Endothelial cell of umbilical vein (primary cell): ENCODE data around the gene CALN1. TPM values are rescaled to one million over a fixed set of nuclear protein-coding genes. Genes with fewer than 3 reads are reported as not detected.
"Not testable (repeated sequence)": the region's sequence is repeated elsewhere in the genome, so short reads cannot be mapped to it uniquely, and the experiment has no call there.

Experiments used
- BruUV-seq: library from RNA; stranded (reverse); fragments of 400-500 nt; replicated peaks from 2 replicates; lab custom pipeline; 2021; lab: Mats Ljungman, UMichigan
- CTCF ChIA-PET: fragments of 300-600, 350-600 bp; sonication (Branson Sonifier 250); formaldehyde crosslinking; loops from one replicate; lab custom pipeline; 2021; ENCODE audit warnings: antibody characterized with exemption, inconsistent platforms; lab: Charles Lee
- POLR2A ChIA-PET: fragments of 300-600, 350-600 bp; sonication (Branson Sonifier 250); formaldehyde crosslinking; loops from one replicate; lab custom pipeline; 2021; ENCODE audit warnings: antibody characterized with exemption, inconsistent platforms; lab: Charles Lee
- DNase-seq: peaks from one replicate; pipeline ENCODE4 v3.0.0-alpha.2; 2011; ENCODE audit warnings: low read depth, low spot score
- FAIRE-seq: peaks from 2 replicates; lab custom pipeline; 2011; peaks lifted over from hg19 to GRCh38; lab: Jason Lieb, UNC
- H2AFZ ChIP-seq: 2 replicates; pipeline ENCODE4 v1.6.0; 2012; ENCODE audit warnings: low read depth, low read length, control low read depth, inconsistent platforms
- H3K27ac ChIP-seq: 2 replicates; pipeline ENCODE4 v1.5.1; 2011; ENCODE audit warnings: low read depth, mild to moderate bottlenecking, control low read depth, low read length, moderate library complexity; ENCODE audit not compliant: insufficient read depth
- H3K27me3 ChIP-seq, 2 experiments: 2 replicates each; pipeline versions ENCODE4 v1.6.0 to v1.6.1; 2011; ENCODE audit warnings: low read length in 2 of 2, mixed read lengths in 1 of 2; ENCODE audit not compliant: control insufficient read depth in 2 of 2, insufficient read depth in 2 of 2
- H3K36me3 ChIP-seq, 2 experiments: 2 replicates in 1 of 2; 3 replicates in 1 of 2; pipeline ENCODE4 v1.5.1; 2011; ENCODE audit warnings: low read length in 2 of 2, mild to moderate bottlenecking in 1 of 2, moderate library complexity in 1 of 2; ENCODE audit not compliant: control insufficient read depth in 2 of 2, insufficient read depth in 2 of 2; ENCODE audit errors: extremely low read depth in 1 of 2
- H3K4me1 ChIP-seq: 3 replicates; pipeline ENCODE4 v1.5.1; 2011; ENCODE audit warnings: mild to moderate bottlenecking, low read length; ENCODE audit not compliant: control insufficient read depth, insufficient read depth; ENCODE audit errors: extremely low read depth
- H3K4me2 ChIP-seq: 2 replicates; pipeline ENCODE4 v1.6.1; 2011; ENCODE audit warnings: low read length, control low read depth, mixed read lengths; ENCODE audit not compliant: insufficient read depth
- H3K4me3 ChIP-seq, 3 experiments: fragments of 200-600 bp in 1 of 3; sonication (generic), shearing (Covaris generic) in 1 of 3; replicated peaks in 1 of 3; 2 replicates each; pipeline ENCODE4 v1.5.1; 2011 to 2016; ENCODE audit warnings: control low read depth in 3 of 3, low read length in 3 of 3, mild to moderate bottlenecking in 2 of 3, inconsistent platforms in 1 of 3, low read depth in 1 of 3, moderate library complexity in 1 of 3; ENCODE audit not compliant: insufficient read depth in 1 of 3
- H3K79me2 ChIP-seq: 2 replicates; pipeline ENCODE4 v1.6.0; 2012; ENCODE audit warnings: low read length, inconsistent platforms; ENCODE audit not compliant: control insufficient read depth, insufficient read depth
- H3K9ac ChIP-seq: replicated peaks from 2 replicates; pipeline ENCODE3; 2011; ENCODE audit warnings: low read length, control low read depth; ENCODE audit not compliant: insufficient read depth; ENCODE audit errors: extremely low read depth
- H3K9me1 ChIP-seq: replicated peaks from 3 replicates; pipeline ENCODE4 v1.6.0; 2011; ENCODE audit warnings: mild to moderate bottlenecking, low read length; ENCODE audit not compliant: control insufficient read depth, insufficient read depth; ENCODE audit errors: extremely low read depth
- H3K9me3 ChIP-seq: replicated peaks from 2 replicates; pipeline ENCODE4 v1.5.1; 2012; ENCODE audit warnings: low read length, inconsistent platforms; ENCODE audit not compliant: control insufficient read depth, insufficient read depth
- H4K20me1 ChIP-seq: replicated peaks from 2 replicates; pipeline ENCODE3; 2011; ENCODE audit warnings: mild to moderate bottlenecking, low read length; ENCODE audit not compliant: control insufficient read depth, insufficient read depth; ENCODE audit errors: extremely low read depth
- MYC ChIP-seq: IDR thresholded peaks from one replicate; pipeline ENCODE4 v1.6.1; 2011; ENCODE audit warnings: mild to moderate bottlenecking, low read depth, low read length
- POLR2A ChIP-seq: IDR thresholded peaks from 2 replicates; pipeline ENCODE4 v1.6.1; 2012; ENCODE audit warnings: low read depth, mild to moderate bottlenecking, control low read depth, low read length
- POLR2AphosphoS5 ChIP-seq: IDR thresholded peaks from 2 replicates; pipeline ENCODE4 v1.6.1; 2012; ENCODE audit warnings: low read depth, mild to moderate bottlenecking, control low read depth, low read length, moderate library complexity; ENCODE audit not compliant: insufficient read depth
- dilution Hi-C: fragments of 300-500 bp; cut with MboI; formaldehyde crosslinking; loops from one replicate; pipeline ENCODE4 v1.15.0; 2019; ENCODE audit warnings: low sequenced_read_pairs; ENCODE audit not compliant: extremely low pct_ligation_motif_present
- intact Hi-C: fragments of 100-400 bp; cut with micrococcal nuclease; formaldehyde crosslinking; loops from one replicate; pipeline ENCODE4 v1.10.0; 2022
- polyA plus RNA-seq, 4 experiments: library from polyadenylated mRNA; depleted of rRNA in 3 of 4; stranded (reverse) in 3 of 4; unstranded in 1 of 4; fragments of >200 nt; gene quantifications; 2 replicates each; pipeline versions ENCODE4 v1.2.1 to v1.2.3, GENCODE V29; 2011 to 2012; ENCODE audit warnings: missing spikeins in 1 of 4
- total RNA-seq: library from RNA; stranded (reverse); gene quantifications from 2 replicates; pipeline ENCODE4 v1.2.3, GENCODE V29; 2021
- TF ChIP-seq, protein P1 (sequence below): IDR thresholded peaks from 2 replicates; pipeline ENCODE4 v1.6.1; 2011; ENCODE audit not compliant: insufficient read depth, insufficient read length
- TF ChIP-seq, protein P2 (sequence below), 2 donors: IDR thresholded peaks; 1 replicate in 1 of 2; 2 replicates in 1 of 2; pipeline ENCODE4 v1.5.1; 2011; ENCODE audit warnings: low read length in 2 of 2, mild to moderate bottlenecking in 2 of 2, moderate library complexity in 2 of 2, control low read depth in 1 of 2, inconsistent platforms in 1 of 2, low read depth in 1 of 2; ENCODE audit not compliant: insufficient read depth in 1 of 2; ENCODE audit errors: extremely low read depth in 1 of 2

CALN1 gene
- total and polyA plus RNA-seq, 2 donors (not counting 3 experiments of a cell fraction or from before 2014, with no cell fraction given) = not detected

DNA sequence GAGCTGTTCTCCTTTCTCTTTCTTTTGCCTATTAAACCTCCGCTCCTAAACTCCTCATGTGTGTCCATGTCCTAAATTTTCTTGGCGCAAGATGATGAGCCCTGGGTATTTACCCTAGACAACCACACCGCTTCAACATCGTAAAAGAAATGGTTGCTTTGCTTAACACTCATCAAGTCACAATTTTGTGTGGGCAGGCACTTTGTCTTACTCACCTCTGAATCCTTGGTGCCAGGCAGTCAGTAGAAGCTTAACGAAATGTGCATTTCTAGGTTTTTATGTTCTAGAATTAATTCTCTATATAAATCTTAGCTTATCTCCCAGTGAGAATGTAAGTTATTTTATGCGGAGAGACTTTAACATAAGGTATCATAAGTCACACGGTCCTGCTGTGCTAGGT is 478.7 kb downstream of the CALN1 start:
- ChIA-PET CTCF (no interaction called here), POLR2A (no interaction called here)
- Histone ChIP-seq H3K4me2 (no peak overlapping the region), H3K9me1 (no peaks in the 10 kb centered on the region), H3K36me3 (no peaks in the 10 kb centered on the region), H3K27me3 (no peaks in the 10 kb centered on the region), H3K9me3 (peaks cover 2% of the 10 kb centered on the region), H2AFZ (no peak overlapping the region), H4K20me1 (no peaks in the 10 kb centered on the region), H3K4me3 (no peak overlapping the region), H3K9ac (no peak overlapping the region), H3K27ac (no peak overlapping the region), H3K4me1 (no peaks in the 10 kb centered on the region), H3K79me2 (no peaks in the 10 kb centered on the region)
- FAIRE-seq (no peak), DNase-seq (no peak)
- no TSS peak for BruUV-seq
- intact Hi-C loops (no loop called here), dilution Hi-C loops (no loop called here)
- TF ChIP-seq, protein P1, sequence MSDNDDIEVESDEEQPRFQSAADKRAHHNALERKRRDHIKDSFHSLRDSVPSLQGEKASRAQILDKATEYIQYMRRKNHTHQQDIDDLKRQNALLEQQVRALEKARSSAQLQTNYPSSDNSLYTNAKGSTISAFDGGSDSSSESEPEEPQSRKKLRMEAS = no peak
- TF ChIP-seq POLR2AphosphoS5 (no peak), POLR2A (no peak)

- H2AFZ ChIP-seq = no peak overlapping the region
- FAIRE-seq = no peak
- H3K27me3 ChIP-seq = no peaks in the 10 kb centered on the region
- BruUV-seq = no TSS peak
- ChIA-PET POLR2A (no interaction called here), CTCF (no interaction called here)
- H4K20me1 ChIP-seq = no peaks in the 10 kb centered on the region
- no peaks in the 10 kb centered on the region for H3K36me3 ChIP-seq
- H3K9me1 ChIP-seq = no peaks in the 10 kb centered on the region
- no peak overlapping the region for H3K27ac ChIP-seq
- dilution Hi-C loops (no loop called here), intact Hi-C loops (no loop called here)
- TF ChIP-seq POLR2AphosphoS5 (no peak), MYC (no peak)
- TF ChIP-seq, protein P2, sequence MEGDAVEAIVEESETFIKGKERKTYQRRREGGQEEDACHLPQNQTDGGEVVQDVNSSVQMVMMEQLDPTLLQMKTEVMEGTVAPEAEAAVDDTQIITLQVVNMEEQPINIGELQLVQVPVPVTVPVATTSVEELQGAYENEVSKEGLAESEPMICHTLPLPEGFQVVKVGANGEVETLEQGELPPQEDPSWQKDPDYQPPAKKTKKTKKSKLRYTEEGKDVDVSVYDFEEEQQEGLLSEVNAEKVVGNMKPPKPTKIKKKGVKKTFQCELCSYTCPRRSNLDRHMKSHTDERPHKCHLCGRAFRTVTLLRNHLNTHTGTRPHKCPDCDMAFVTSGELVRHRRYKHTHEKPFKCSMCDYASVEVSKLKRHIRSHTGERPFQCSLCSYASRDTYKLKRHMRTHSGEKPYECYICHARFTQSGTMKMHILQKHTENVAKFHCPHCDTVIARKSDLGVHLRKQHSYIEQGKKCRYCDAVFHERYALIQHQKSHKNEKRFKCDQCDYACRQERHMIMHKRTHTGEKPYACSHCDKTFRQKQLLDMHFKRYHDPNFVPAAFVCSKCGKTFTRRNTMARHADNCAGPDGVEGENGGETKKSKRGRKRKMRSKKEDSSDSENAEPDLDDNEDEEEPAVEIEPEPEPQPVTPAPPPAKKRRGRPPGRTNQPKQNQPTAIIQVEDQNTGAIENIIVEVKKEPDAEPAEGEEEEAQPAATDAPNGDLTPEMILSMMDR (IDR thresholded peaks at IDR 0.05; ENCODE audit: extremely low read depth in 1 of 2, insufficient read depth in 1 of 2, low read depth in 1 of 2, low read length in 2 of 2) = no peak
- H3K9me3 ChIP-seq = peaks cover 8% of the 10 kb centered on the region
- H3K4me3 ChIP-seq = no peak overlapping the region
- no peak overlapping the region for H3K4me2 ChIP-seq
- no peaks in the 10 kb centered on the region for H3K79me2 ChIP-seq
- H3K4me1 ChIP-seq = no peaks in the 10 kb centered on the region
- H3K9ac ChIP-seq = no peak overlapping the region
- no peak for DNase-seq
These were observed 486.5 kb downstream of the CALN1 start for GRCh38 chr7:71925663-71926062.

DNA sequence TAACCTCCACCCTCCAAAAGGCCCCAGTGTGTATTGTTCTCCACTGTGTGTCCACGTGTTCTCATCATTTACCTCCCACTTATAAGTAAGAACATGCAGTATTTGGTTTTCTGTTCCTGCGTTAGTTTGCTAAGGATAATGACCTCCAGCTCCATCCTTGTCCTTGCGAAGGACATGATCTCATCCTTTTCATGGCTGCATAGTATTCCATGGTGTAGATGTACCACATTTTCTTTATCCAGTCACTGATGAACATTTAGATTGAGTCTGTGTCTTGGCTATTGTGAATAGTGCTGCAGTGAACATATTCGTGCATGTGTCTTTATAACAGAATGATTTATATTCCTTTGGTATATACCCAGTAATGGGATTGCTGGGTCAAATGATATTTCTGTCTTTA is 497.9 kb downstream of the CALN1 start:
- H3K9me1 ChIP-seq, H3K4me1 ChIP-seq, FAIRE-seq, H3K27me3 ChIP-seq, H3K4me3 ChIP-seq, H3K27ac ChIP-seq, H4K20me1 ChIP-seq, H3K9ac ChIP-seq, BruUV-seq, intact Hi-C loops, H3K4me2 ChIP-seq, POLR2A ChIA-PET, H3K79me2 ChIP-seq, CTCF ChIA-PET, H3K9me3 ChIP-seq, H2AFZ ChIP-seq, DNase-seq, dilution Hi-C loops, H3K36me3 ChIP-seq: not testable (repeated sequence)
